ENCODE results near the gene SLC35G1. TPM values are rescaled to one million over a fixed set of nuclear protein-coding genes. Genes with fewer than 3 reads are reported as not detected.

The SLC35G1 gene, protein sequence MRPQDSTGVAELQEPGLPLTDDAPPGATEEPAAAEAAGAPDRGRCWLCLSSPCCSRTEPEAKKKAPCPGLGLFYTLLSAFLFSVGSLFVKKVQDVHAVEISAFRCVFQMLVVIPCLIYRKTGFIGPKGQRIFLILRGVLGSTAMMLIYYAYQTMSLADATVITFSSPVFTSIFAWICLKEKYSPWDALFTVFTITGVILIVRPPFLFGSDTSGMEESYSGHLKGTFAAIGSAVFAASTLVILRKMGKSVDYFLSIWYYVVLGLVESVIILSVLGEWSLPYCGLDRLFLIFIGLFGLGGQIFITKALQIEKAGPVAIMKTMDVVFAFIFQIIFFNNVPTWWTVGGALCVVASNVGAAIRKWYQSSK
- total RNA-seq: 7.3 to 7.5 TPM (median 7.3 TPM) in 3 replicates

DNA sequence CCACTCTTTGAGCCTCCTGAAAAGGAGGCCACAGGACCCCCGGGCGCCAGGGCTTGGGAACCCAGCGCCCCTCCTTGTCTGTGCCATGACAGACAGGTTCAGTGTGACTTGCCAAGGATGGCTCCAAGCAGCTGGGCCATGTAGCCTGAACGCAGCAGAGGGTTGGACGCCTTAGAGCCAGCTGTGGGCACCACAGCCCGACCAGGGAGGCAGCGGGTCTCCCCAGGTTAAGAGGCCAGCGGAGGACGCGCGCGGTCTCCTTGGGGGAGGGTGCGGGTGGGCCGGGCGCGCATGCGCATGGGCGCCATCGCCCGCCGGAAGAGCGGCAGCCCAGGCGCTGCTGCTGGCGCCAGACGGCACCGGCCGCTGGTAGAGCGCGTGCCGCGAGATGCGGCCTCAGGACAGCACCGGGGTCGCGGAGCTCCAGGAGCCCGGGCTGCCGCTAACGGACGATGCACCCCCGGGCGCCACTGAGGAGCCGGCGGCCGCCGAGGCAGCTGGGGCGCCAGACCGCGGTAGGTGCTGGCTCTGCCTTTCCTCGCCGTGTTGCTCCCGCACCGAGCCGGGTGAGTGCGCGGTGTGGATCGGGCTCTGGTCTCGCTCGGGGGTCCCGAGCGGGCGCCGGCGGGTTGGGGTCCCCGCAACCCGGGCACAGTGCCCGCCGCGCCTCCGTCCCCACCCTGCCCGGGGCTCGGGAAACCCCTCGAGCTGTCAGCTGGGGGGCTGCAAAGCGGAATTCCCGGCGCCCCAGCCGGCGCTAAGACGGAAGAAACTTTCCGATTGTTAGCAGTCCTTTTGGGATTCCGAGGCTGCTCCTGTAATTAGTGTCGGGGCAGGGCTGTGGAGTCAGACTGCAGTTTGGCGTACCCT is at the start of gene SLC35G1:
SLC35G1 (plus strand) TSS at position 333 of the 870 bp plus-strand sequence; CDS start at position 389, 56 bp downstream.
- peaks cover 1% of the 10 kb centered on the region for H3K27me3 Mint-ChIP-seq (ENCODE audit: low read depth)
- peak within 1 kb of the TSS; percentile 48 for H3K27ac Mint-ChIP-seq
- peak; percentile 43 to 64 for DNase-seq (ENCODE audit: low spot score in 2 of 2, unreplicated experiment in 2 of 2)
- H3K4me3 Mint-ChIP-seq: peak within 1 kb of the TSS; percentile 82
- no peaks in the 10 kb centered on the region for H3K9me3 Mint-ChIP-seq
- peaks cover 21% of the 10 kb centered on the region for H3K4me1 Mint-ChIP-seq
- H3K36me3 Mint-ChIP-seq: peaks cover 2% of the 10 kb centered on the region
- TF ChIP-seq, protein P1, sequence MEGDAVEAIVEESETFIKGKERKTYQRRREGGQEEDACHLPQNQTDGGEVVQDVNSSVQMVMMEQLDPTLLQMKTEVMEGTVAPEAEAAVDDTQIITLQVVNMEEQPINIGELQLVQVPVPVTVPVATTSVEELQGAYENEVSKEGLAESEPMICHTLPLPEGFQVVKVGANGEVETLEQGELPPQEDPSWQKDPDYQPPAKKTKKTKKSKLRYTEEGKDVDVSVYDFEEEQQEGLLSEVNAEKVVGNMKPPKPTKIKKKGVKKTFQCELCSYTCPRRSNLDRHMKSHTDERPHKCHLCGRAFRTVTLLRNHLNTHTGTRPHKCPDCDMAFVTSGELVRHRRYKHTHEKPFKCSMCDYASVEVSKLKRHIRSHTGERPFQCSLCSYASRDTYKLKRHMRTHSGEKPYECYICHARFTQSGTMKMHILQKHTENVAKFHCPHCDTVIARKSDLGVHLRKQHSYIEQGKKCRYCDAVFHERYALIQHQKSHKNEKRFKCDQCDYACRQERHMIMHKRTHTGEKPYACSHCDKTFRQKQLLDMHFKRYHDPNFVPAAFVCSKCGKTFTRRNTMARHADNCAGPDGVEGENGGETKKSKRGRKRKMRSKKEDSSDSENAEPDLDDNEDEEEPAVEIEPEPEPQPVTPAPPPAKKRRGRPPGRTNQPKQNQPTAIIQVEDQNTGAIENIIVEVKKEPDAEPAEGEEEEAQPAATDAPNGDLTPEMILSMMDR (IDR thresholded peaks at IDR 0.05; ENCODE audit: unreplicated experiment): no peak

DNA sequence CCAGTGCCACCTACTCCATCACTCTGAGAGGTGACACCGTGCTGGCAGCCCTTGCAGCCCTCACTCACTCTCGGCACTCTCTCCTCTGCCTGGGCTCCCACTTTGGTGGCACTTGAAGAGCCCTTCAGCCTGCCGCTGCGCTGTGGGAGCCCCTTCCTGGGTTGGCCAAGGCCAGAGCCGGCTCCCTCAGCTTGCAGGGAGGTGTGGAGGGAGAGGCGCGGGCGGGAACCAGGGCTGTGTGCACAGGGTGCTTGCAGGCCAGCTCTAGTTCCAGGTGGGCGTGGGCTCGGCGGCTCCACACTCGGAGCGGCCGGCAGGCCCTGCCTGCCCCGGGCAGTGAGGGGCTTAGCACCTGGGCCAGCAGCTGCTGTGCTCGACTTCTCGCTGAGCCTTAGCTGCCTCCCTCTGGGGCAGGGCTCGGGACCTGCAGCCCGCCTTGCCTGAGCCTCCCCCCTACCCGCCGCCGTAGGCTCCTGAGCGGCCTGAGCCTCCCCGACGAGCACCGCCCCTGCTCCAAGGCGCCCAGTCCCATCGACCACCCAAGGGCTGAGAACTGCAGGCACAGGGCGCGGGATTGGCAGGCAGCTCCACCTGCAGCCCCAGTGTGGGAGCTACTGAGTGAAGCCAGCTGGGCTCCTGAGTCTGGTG is 48.7 kb upstream of the SLC35G1 start:
- no peak overlapping the region for H3K27ac Mint-ChIP-seq
- H3K9me3 Mint-ChIP-seq: peaks cover 5% of the 10 kb centered on the region
- no peak for DNase-seq (ENCODE audit: low spot score in 2 of 2, unreplicated experiment in 2 of 2)
- no peak overlapping the region for H3K4me3 Mint-ChIP-seq
- H3K27me3 Mint-ChIP-seq (ENCODE audit: low read depth): peaks cover 15% of the 10 kb centered on the region
- TF ChIP-seq, protein P1 (IDR thresholded peaks at IDR 0.05; ENCODE audit: unreplicated experiment): no peak
- H3K36me3 Mint-ChIP-seq: no peaks in the 10 kb centered on the region
- H3K4me1 Mint-ChIP-seq: peaks cover 7% of the 10 kb centered on the region

DNA sequence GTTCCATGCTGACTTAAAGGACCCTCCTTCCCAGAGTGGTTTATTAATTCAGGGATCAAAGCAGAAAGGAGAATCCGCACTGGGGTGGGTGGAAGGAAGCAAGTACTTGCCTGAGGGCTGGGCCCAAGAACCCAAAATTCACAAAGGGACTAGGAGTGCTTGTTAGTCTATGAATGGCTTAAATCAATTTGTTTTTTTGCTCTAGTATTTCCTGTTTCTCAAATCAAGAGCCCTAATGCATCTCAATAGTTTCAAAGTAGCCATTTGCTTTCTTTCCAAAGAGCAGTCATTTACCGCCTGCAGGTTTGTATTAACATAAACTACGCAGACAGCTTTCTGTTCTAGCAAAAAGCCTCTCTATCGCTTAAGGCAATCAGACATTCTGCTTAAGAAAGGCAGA is 44.2 kb upstream of the SLC35G1 start:
- TF ChIP-seq, protein P1 (IDR thresholded peaks at IDR 0.05; ENCODE audit: unreplicated experiment): no peak

DNA sequence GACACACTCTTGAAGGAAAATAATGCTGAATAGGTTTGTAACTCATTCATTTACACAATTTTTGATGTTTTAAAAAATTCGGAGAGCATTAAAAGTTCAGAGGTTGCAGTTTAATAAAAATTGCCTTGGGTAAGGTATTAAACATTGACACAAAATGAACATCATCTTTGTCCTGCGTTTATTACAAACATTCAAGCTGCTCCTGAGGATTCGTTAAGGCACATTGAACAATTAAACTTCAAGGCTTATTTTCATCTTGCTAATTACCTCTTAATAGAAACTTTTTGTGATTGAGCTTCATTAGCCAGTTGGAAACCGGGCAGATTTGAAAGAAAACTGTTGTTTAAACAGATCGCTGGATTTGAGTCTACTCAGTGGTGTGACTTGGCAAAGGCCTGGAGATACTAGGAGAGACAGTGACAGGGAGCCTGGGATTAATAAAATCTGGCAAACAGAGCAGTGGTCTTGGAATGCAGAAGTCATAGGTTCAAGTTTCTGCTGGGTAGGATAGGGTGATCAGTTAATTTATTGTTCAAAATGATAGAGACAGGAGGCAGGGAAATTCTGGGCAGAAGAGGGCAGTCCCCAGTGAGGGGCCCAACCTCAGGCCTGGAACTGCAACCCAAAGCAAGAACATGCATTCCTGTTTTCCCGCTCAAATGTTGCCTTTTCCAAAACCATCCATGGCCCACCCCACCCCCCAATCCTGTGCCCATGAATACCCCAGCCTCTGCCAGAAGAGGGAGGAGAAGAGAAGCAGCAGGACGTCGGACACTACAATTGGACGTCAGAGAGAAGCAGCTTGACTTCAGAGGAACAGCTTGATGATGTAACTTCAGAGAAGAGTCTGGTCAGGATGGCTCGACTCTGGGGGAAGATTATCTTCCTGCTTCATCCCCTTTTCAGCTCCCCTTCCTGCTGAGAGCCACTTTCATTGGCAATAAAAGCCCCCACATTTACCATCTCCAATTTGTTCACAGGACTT is 43.5 kb upstream of the SLC35G1 start:
- DNase-seq (ENCODE audit: low spot score in 2 of 2, unreplicated experiment in 2 of 2): no peak
- peaks cover 17% of the 10 kb centered on the region for H3K4me1 Mint-ChIP-seq
- TF ChIP-seq, protein P1 (IDR thresholded peaks at IDR 0.05; ENCODE audit: unreplicated experiment): no peak
- H3K36me3 Mint-ChIP-seq: no peaks in the 10 kb centered on the region
- H3K4me3 Mint-ChIP-seq: no peak overlapping the region
- peaks cover 19% of the 10 kb centered on the region for H3K9me3 Mint-ChIP-seq
- H3K27ac Mint-ChIP-seq: no peak overlapping the region
- H3K27me3 Mint-ChIP-seq (ENCODE audit: low read depth): peaks cover 16% of the 10 kb centered on the region

More for the DNA sequence above, 44.2 kb upstream of the SLC35G1 start:
- H3K4me3 Mint-ChIP-seq: no peak overlapping the region
- peak overlapping the region; percentile 30 for H3K27ac Mint-ChIP-seq
- H3K9me3 Mint-ChIP-seq: peaks cover 19% of the 10 kb centered on the region
- peaks cover 16% of the 10 kb centered on the region for H3K27me3 Mint-ChIP-seq (ENCODE audit: low read depth)
- peaks cover 11% of the 10 kb centered on the region for H3K4me1 Mint-ChIP-seq
- H3K36me3 Mint-ChIP-seq: no peaks in the 10 kb centered on the region
- DNase-seq (ENCODE audit: low spot score in 2 of 2, unreplicated experiment in 2 of 2): no peak

Data from mesothelial cell of epicardium (in vitro differentiated cells).